Activated T-cell treated with anti-CD3 and anti-CD28 coated beads, Interleukin-2, amount 50 U/mL, for 1 hour (primary cell): ENCODE data around the gene IKZF5.

Source experiments
- DNase-seq: peaks from one replicate; pipeline ENCODE4 v3.0.0-alpha.2; 2020

IKZF5 gene

GRCh38 chr10:123008355-123009104 is at the start of gene IKZF5, which contains the start of gene ACADSB:
Gene IKZF5 (minus strand): TSS chr10:123008795. CDS start chr10:122998625, 10,170 bp downstream.
Gene ACADSB (plus strand): TSS chr10:123009006. CDS start chr10:123009030, 24 bp downstream.
- peak; percentile 93 for DNase-seq

- DNase-seq = no peak
Observed at GRCh38 chr10:123057968-123058367, 49.4 kb upstream of the IKZF5 start.

- no peak for DNase-seq
Observed at GRCh38 chr10:123045961-123046731, 37.6 kb upstream of the IKZF5 start.

- no peak for DNase-seq
Observed at GRCh38 chr10:123044391-123044790, 35.8 kb upstream of the IKZF5 start.

GRCh38 chr10:123043409-123043925 is 34.9 kb upstream of the IKZF5 start:
- DNase-seq = peak; percentile 40

GRCh38 chr10:123042708-123043408 is 34.3 kb upstream of the IKZF5 start:
- DNase-seq = no peak

GRCh38 chr10:123039632-123039930 is 31.0 kb upstream of the IKZF5 start:
- no peak for DNase-seq

GRCh38 chr10:123038782-123039631 is 30.4 kb upstream of the IKZF5 start:
- no peak for DNase-seq

- DNase-seq = no peak
Observed at GRCh38 chr10:123035467-123036086, 27.0 kb upstream of the IKZF5 start.

GRCh38 chr10:123034332-123034731 is 25.7 kb upstream of the IKZF5 start:
- DNase-seq = no peak

- DNase-seq = no peak
Observed at GRCh38 chr10:123031124-123031523, 22.5 kb upstream of the IKZF5 start.

- DNase-seq = no peak
Observed at GRCh38 chr10:123027861-123028260, 19.3 kb upstream of the IKZF5 start.

- DNase-seq = no peak
Observed at GRCh38 chr10:123026302-123026701, 17.7 kb upstream of the IKZF5 start.

- no peak for DNase-seq
Observed at GRCh38 chr10:123024540-123024939, 15.9 kb upstream of the IKZF5 start.

GRCh38 chr10:123021517-123021916 is 12.9 kb upstream of the IKZF5 start:
- no peak for DNase-seq

GRCh38 chr10:123019941-123020703 is 11.5 kb upstream of the IKZF5 start:
- DNase-seq = no peak

GRCh38 chr10:123019264-123019663 is 10.7 kb upstream of the IKZF5 start:
- DNase-seq = no peak

GRCh38 chr10:123018531-123018930 is 9.9 kb upstream of the IKZF5 start:
- DNase-seq = no peak

GRCh38 chr10:123017421-123018165 is 9.0 kb upstream of the IKZF5 start:
- no peak for DNase-seq

- DNase-seq = no peak
Observed at GRCh38 chr10:123016228-123016627, 7.6 kb upstream of the IKZF5 start.
